Calu3 (cell line): ENCODE data around the gene PRPF8. TPM values are rescaled to one million over a fixed set of nuclear protein-coding genes. Genes with fewer than 3 reads are reported as not detected.
A peak's percentile ranks its signal among the peaks of the same experiment; 100 is the strongest.

Experiments
- BruUV-seq: library from RNA; stranded (reverse); fragments of 400-500 nt; replicated peaks from 2 replicates; lab custom pipeline; 2021; lab: Mats Ljungman, UMichigan
- CTCF ChIA-PET: fragments of 300-600 bp; sonication (Branson Sonifier 250); formaldehyde crosslinking; loops from one replicate; lab custom pipeline; 2022; ENCODE audit warnings: antibody characterized with exemption; lab: Charles Lee
- DNase-seq: peaks from one replicate; pipeline ENCODE4 v3.0.0; 2022
- H3K27ac Mint-ChIP-seq: one replicate; pipeline ENCODE4 v1.8.0; 2022; ENCODE audit warnings: mixed read lengths; ENCODE audit not compliant: unreplicated experiment
- H3K27me3 Mint-ChIP-seq: one replicate; pipeline ENCODE4 v1.8.0; 2022; ENCODE audit warnings: mixed read lengths; ENCODE audit not compliant: unreplicated experiment
- H3K36me3 Mint-ChIP-seq: one replicate; pipeline ENCODE4 v1.8.0; 2022; ENCODE audit warnings: mild to moderate bottlenecking, moderate library complexity, mixed read lengths; ENCODE audit not compliant: insufficient read depth, unreplicated experiment
- H3K4me1 Mint-ChIP-seq: one replicate; pipeline ENCODE4 v1.8.0; 2022; ENCODE audit warnings: mild to moderate bottlenecking, low read depth, mixed read lengths; ENCODE audit not compliant: unreplicated experiment
- H3K4me3 Mint-ChIP-seq: one replicate; pipeline ENCODE4 v1.8.0; 2022; ENCODE audit warnings: mild to moderate bottlenecking, low read depth, moderate library complexity, mixed read lengths; ENCODE audit not compliant: unreplicated experiment
- H3K9me3 Mint-ChIP-seq: one replicate; pipeline ENCODE4 v1.8.0; 2022; ENCODE audit warnings: low read depth, mixed read lengths; ENCODE audit not compliant: unreplicated experiment
- CTCF ChIP-seq: fragments of 200-600 bp; IDR thresholded peaks from one replicate; pipeline ENCODE4 v1.8.0; 2022; ENCODE audit warnings: antibody characterized with exemption; ENCODE audit not compliant: unreplicated experiment
- intact Hi-C: fragments of 100-400 bp; cut with micrococcal nuclease; formaldehyde crosslinking; loops from one replicate; pipeline ENCODE4 v1.10.0; 2022; ENCODE audit not compliant: unreplicated experiment
- total RNA-seq: library from RNA; stranded (reverse); gene quantifications from 2 replicates; pipeline ENCODE4 v1.2.3, GENCODE V29; 2022

The PRPF8 gene
- total RNA-seq, 1 experiment from 2014 or later = 206 TPM

GRCh38 chr17:1649844-1650501 lies 34.7 kb downstream of the PRPF8 start, which contains the start of gene RILP:
Gene RILP, minus strand, starts transcription at chr17:1649866. Its CDS starts 62 bp downstream, at chr17:1649804.
- Mint-ChIP-seq H3K27ac (peak within 1 kb of the TSS; percentile 39), H3K27me3 (no peaks in the 10 kb centered on the region), H3K4me1 (no peaks in the 10 kb centered on the region), H3K4me3 (peak within 1 kb of the TSS; percentile 57), H3K36me3 (peaks cover 13% of the 10 kb centered on the region), H3K9me3 (no peaks in the 10 kb centered on the region)
- intact Hi-C loops = no loop called here
- no TSS peak for BruUV-seq
- CTCF ChIA-PET = interaction anchor here (0.7 to 1.7 kb wide), 4 partner anchors 20 to 685 kb away, joined by 3 to 22 read pairs (median 5); no protein-coding TSS in a partner anchor
- DNase-seq = peak; percentile 63
- TF ChIP-seq CTCF = no peak

GRCh38 chr17:1648963-1649843 lies 35.5 kb downstream of the PRPF8 start:
- peak; percentile 88 for DNase-seq
- Mint-ChIP-seq H3K36me3 (peaks cover 6% of the 10 kb centered on the region), H3K9me3 (no peaks in the 10 kb centered on the region), H3K4me3 (peak overlapping the region; percentile 57), H3K4me1 (no peaks in the 10 kb centered on the region), H3K27ac (no peak overlapping the region), H3K27me3 (no peaks in the 10 kb centered on the region)
- CTCF ChIA-PET = interaction anchor here (0.5 to 1.7 kb wide), 6 partner anchors 19 to 76 kb away, joined by 3 to 22 read pairs (median 4); no protein-coding TSS in a partner anchor
- TF ChIP-seq CTCF = no peak
- no TSS peak for BruUV-seq
- intact Hi-C loops = no loop called here

GRCh38 chr17:1648173-1648962 lies 36.3 kb downstream of the PRPF8 start:
- H3K27ac Mint-ChIP-seq = no peak overlapping the region
- no peaks in the 10 kb centered on the region for H3K4me1 Mint-ChIP-seq
- H3K36me3 Mint-ChIP-seq = peaks cover 6% of the 10 kb centered on the region
- no TSS peak for BruUV-seq
- peak; percentile 69 for TF ChIP-seq CTCF
- no peaks in the 10 kb centered on the region for H3K9me3 Mint-ChIP-seq
- intact Hi-C loops = no loop called here
- no peak for DNase-seq
- peak overlapping the region; percentile 57 for H3K4me3 Mint-ChIP-seq
- H3K27me3 Mint-ChIP-seq = no peaks in the 10 kb centered on the region
- CTCF ChIA-PET = interaction anchor here (0.6 to 1.7 kb wide), 4 partner anchors 18 to 76 kb away, joined by 3 to 22 read pairs (median 6); no protein-coding TSS in a partner anchor

- Mint-ChIP-seq H3K9me3 (no peaks in the 10 kb centered on the region), H3K27ac (no peak overlapping the region), H3K4me3 (no peak overlapping the region), H3K4me1 (no peaks in the 10 kb centered on the region), H3K36me3 (peaks cover 6% of the 10 kb centered on the region), H3K27me3 (no peaks in the 10 kb centered on the region)
- no TSS peak for BruUV-seq
- TF ChIP-seq CTCF = no peak
- CTCF ChIA-PET = no interaction called here
- intact Hi-C loops = no loop called here
- DNase-seq = no peak
Observed at GRCh38 chr17:1647802-1648171, 36.9 kb downstream of the PRPF8 start.
